Inflammatory macrophage treated with lipopolysaccharide for 1 hour (primary cell): ENCODE results near the gene WDFY1.

Experiments
- DNase-seq, 2 donors: peaks; one replicate each; pipeline ENCODE4 v3.0.0-alpha.2; 2020 to 2022

The WDFY1 gene

GRCh38 chr2:223957092-223957851, 12.1 kb upstream of the WDFY1 start, which contains the start of gene MRPL44:
Gene MRPL44 (plus strand): TSS chr2:223957463. CDS start chr2:223957473, 10 bp downstream.
- peak; percentile 98 to 100 for DNase-seq

DNA sequence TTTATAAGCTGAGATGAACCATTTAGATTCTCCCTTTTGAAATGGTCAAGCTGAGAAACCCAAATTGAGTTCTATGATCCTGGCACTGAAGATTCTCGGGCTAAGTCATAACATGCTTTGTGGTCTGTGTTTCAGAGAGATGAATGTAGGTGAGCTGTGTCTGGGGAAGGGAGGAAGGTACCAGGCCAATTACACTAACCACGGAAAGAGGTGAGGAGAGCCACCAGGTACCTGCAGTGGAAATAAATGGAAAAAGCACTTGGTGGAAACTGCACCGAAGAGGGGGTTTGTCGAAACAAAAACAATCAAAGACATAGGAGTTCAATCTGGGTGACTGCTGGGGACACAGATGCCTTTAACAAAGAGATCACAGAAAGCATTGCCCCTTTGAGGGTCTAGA, 11.2 kb upstream of the WDFY1 start:
- DNase-seq = no peak

- DNase-seq = peak in 1 of 2 donors; percentile 61
Measured at GRCh38 chr2:223954401-223954800, 9.3 kb upstream of the WDFY1 start.

DNA sequence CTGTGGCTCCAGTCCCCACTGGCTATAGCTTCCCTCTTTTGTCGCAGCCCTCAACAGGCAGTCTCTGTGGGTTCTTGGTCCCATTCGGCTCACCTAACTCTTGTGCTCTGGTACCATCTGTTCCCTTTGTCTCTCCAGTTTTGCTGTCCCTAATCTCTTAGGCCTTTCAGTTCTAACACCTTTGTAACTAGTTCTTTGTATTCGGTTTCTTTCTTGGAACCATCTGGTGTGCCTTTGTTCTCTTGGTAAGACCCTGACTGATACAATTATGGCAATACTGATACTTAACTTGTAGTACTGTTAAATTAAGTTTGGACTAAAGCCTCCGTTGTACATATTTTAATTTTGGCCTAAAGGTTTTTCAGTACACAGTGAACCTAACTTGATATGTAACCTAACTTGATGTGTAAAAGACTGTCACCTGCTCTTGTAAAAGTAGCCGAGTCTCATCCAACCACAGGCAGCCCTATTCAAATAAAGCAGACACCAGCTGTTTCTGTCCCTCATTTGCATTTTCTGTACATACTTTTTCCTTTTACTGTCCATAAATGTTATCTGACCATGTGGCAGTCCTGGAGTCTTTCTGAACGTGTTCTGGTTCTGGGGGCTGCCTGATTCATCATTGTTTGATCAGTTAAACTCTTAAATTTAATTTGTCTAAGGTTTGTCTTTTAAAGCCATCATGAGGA, 7.3 kb upstream of the WDFY1 start:
- no peak for DNase-seq

DNA sequence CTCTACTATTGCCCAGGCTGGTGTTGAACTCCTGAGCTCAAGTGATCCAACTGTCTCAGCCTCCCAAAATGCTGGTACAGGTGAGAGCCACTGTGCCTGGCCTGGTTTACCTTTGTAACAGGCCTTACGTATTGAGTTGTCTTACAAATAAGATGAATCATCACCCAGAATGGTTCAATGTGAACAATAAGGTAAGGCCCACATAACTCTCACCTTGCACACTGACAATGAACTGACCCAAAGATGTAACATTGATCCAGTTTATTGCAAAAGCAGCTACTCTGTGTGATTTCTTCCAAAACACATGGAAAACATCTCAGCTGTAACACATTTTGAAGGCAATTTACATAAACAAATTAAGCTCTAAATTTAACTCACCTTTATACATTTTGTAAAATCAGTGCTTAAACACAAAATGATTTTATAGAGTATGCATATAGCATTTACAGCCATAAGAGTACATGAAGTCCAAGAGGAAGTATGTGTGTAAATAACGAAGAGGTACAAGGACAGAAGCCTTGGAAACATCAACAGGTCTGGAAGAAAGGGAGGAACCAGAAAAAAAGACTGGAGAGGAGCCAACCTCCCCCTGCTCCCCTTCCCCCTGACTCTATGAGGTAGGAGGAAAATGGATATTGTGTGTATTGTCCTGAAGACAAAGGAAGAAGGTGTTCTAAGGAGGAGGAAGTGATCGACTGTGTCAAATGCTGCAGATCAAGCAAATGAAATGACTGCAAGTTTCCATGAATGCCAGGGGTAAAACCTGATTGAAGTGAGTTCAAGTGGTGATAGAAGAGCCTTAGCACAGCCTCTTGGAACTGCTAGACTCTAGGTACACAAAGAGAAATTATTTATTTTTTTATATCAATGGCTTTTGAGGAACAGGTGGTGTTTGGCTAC, 5.6 kb upstream of the WDFY1 start:
- no peak for DNase-seq

GRCh38 chr2:223949241-223949840, 4.2 kb upstream of the WDFY1 start:
- DNase-seq = no peak

DNA sequence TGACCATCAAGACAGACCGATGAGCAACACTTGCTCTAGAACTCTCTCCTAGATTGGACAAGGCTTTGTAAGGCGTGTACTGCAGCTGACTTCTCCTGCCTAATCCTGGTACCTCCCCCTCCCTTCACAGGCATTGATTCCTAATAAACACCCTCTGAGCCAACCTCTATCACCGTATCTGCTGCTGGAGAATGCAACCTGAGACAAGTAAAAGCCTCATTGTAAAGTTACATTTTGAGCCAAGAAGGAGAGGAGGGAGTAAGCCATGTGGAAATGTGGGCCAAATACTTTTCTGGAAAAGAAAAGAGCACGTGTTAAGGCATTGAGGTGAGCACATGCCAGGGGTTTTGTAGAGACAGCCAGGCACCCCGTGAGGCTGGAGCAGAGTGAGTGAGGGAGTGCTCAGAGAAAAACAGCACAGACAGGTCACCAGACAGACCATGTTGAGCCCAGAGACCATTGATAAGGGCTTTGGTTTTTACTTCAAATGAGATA, 2.6 kb upstream of the WDFY1 start:
- DNase-seq = no peak

DNA sequence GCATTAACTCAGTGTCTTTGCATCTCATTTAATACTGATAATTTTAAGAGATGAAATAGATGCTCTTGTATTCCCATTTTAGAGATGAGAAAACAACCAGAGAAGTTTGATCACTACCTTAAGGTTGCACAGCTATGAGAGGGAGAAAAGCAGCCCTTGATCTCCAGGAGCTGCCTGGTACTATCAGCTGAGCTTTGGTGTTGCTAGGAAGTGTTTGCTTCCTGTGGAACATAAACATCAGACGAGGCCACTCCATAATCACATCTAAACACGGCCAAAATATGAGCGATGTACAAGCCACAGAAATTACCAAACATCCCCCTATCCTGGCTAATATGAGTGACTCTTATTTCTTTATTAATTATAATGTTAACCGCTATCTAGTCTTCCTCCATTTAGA, 620 bp upstream of the WDFY1 start:
- no peak for DNase-seq

GRCh38 chr2:223944166-223944702, 901 bp downstream of the WDFY1 start:
- no peak for DNase-seq

GRCh38 chr2:223943561-223944008, 1.6 kb downstream of the WDFY1 start:
- DNase-seq = peak; percentile 66 to 87

- no peak for DNase-seq
Measured at GRCh38 chr2:223943135-223943534, 2.0 kb downstream of the WDFY1 start.

GRCh38 chr2:223941579-223942277, 3.4 kb downstream of the WDFY1 start:
- no peak for DNase-seq

DNA sequence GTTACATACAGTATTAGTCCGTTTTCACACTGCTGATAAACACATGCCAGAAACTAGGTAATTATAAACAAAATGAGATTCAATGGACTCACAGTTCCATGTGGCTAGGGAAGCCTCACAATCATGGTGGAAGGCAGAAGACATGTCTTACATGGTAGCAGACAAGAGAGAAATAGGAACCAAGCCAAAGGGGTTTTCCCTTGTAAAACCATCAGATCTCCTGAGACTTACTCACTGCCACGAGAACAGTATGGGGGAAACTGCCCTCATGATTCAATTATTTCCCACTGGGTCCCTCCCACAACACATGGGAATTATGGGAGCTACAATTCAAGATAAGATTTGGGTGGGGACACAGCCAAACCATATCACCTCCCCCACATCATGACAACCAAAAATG, 5.7 kb downstream of the WDFY1 start:
- DNase-seq = peak; percentile 81 to 92

- no peak for DNase-seq
Measured at GRCh38 chr2:223937535-223937934, 7.6 kb downstream of the WDFY1 start.

GRCh38 chr2:223936862-223937326, 8.2 kb downstream of the WDFY1 start:
- DNase-seq = no peak

DNA sequence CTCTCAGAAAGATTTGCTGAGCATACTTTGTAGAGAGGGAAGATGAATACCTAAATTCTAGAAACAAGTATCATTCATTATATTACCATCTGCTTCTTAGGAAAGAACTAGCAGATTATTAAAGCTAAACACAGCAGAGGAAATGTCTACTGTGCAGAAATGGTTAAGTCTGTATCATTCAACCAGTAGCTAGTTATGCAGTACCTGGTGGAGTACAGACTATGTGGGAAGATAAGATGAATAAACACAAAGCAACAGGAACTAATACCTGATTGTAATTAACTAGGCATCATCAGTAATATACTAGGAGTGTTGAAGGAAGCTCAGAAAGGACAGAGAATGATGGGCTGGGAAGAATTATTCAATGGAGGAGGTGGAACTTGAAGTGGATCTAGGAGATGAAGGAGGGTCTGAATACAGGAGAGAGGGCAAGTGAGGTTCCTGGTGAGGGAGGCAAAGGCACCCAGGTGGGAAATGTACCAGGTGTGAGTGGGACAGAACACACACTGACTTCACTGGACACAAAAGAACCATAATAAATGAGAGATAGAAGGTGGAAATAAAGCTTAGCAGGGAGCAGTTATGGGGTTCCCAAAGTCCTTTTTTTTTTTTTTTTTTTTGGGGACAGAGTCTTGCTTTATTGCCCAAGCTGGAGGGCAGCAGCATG, 9.5 kb downstream of the WDFY1 start:
- no peak for DNase-seq

- DNase-seq = no peak
Measured at GRCh38 chr2:223934870-223935269, 10.3 kb downstream of the WDFY1 start.

- no peak for DNase-seq
Measured at GRCh38 chr2:223932816-223933800, 12.0 kb downstream of the WDFY1 start.

- DNase-seq = peak; percentile 65 to 78
Measured at GRCh38 chr2:223930103-223930976, 14.8 kb downstream of the WDFY1 start.
